GM19351 (cell line): ENCODE measurements around the gene DCPS.
"Not testable (repeated sequence)": the region's sequence is repeated elsewhere in the genome, so short reads cannot be mapped to it uniquely, and the experiment has no call there.

Experiments
- ATAC-seq: cut with Tn5 transposase; IDR thresholded peaks from one replicate; pipeline ENCODE4 v1.9.1; 2021; ENCODE audit warnings: mild to moderate bottlenecking, moderate library complexity; ENCODE audit not compliant: unreplicated experiment

The DCPS gene

GRCh38 chr11:126284829-126285228, 19.0 kb upstream of the DCPS start:
- peak; percentile 63 for ATAC-seq

DNA sequence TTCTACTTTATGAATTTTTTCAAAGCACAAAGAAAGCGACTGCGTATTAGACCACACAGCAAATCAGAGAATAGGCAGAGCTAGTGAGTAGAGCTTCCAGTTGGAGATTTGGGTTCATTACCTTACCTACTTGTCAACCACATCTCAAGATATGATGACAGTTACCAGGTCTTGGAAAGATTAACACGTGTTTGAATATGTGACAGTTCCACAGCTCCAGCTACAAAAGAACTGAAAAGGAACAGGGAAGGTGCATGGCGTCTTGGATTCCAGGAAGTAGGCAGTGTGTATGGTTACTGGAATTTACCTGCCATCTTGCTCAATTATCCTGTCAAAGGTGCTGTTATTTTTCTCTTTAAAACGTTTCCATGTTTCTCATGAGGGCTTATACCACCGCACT, 15.6 kb upstream of the DCPS start:
- no peak for ATAC-seq

DNA sequence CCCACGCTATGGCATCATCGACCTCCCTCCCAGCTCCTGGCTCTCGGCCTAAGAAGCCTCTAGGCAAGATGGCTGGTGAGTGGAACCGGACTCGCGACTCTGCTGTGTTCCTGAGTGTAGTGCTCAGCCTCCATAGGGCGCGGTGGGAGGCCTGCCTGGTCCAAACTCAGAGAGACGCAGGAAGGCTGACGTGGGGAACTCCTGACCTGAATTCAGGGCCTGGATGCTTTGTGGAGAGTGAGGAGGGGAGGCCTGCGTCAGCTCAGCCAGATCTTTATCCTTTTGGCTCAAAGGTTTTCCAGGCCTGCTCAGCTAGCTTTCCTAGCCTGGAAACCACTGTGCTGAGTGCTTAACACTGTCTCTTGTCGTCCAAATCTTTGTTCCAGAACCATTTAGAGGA, 13.0 kb upstream of the DCPS start:
- ATAC-seq = no peak

DNA sequence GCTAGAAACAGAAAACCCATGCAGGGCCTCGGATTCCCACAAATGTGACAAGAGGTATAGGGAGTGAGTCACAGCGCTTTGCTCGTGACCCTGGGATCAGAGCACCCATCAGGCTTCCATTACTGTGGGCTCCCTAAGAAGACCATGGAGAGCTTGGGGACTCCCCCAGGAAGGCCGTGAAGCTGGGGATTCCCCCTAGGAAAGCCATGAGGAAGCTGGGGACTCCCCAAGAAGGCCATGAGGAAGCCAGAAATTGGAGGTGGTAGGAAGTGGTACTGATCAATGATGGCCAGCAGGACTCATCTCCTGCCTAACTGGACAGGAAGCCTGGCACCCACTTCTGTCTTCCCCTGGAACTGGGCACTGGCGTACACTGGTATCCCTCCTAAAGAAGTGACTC, 10.1 kb upstream of the DCPS start:
- ATAC-seq = peak; percentile 40

DNA sequence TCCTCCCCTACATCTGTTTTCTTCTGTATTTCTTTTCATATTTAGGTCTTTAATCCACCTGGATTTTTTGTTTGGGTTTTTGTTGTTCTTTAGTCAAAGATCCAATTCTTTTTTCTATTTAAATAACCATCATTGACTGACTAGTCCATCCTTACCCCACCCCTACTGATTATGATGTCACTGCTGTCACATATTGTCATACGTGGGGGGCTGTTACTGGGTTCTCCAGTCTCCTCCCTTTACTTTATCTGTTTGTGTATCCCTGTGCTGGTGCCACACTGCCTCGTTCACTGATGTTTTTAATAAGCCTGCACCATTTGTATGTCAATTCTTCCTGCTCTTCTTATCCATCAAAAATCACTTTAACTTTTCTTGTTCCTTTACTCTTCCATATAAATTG, 6.9 kb upstream of the DCPS start:
- ATAC-seq = no peak

- ATAC-seq = no peak
Observed at GRCh38 chr11:126304457-126305075, 706 bp downstream of the DCPS start.

DNA sequence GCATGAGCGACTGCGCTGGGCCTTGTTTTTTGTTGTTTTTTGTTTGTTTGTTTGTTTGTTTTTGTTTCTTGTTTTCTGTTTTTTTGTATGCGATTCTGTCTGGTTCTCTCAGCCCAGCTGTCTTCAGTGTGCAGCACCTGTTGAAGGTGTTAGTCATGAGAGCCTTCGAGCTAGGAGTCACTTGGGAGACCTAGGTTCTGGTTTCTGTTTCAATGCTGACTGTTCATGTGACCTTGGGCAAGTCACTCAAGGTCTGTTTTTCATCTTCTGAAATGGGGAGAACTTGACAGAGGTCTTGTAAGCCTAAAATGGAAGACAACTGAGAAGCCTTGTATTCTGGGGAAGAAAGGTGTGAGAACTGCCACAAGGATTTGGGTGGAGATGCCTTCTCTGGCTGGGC, 1.8 kb downstream of the DCPS start:
- ATAC-seq = peak; percentile 61

GRCh38 chr11:126307706-126308105, 3.8 kb downstream of the DCPS start:
- ATAC-seq = no peak

GRCh38 chr11:126308271-126308671, 4.4 kb downstream of the DCPS start:
- no peak for ATAC-seq

DNA sequence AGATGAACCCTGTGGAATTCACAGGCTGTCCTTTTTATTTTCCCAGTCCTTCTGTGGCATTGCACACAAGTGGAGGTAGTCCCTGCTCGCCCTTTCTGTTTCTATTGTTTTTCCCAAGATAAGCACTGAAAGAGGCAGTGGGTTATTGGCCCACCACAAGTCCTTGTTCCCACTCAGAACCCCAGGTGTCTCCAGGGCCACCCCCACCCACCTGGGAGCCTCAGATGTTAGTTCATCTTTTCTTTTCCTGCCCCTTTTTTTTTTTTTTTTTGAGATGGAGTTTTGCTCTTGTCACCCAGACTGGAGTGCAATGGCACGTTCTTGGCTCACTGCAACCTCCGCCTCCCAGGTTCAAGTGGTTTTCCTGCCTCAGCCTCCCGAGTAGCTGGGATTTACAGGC, 4.9 kb downstream of the DCPS start:
- ATAC-seq = not testable (repeated sequence)

GRCh38 chr11:126310200-126310991, 6.5 kb downstream of the DCPS start:
- peak; percentile 28 for ATAC-seq

DNA sequence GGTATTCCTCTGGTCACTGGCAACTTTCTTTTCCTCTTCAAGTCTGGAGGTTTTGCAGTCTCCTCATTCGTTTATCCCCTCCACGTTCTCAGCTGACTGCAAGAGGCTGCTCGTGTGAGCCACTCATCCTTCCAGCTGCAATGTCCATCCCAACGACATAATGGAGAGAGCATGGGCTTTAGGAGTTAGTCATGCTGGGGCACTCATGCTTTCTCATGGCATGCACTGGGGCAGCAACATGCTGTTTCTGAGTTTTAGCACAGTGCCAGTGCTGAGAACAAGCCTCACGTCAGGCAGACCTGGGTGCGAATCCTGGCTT, 7.1 kb downstream of the DCPS start:
- no peak for ATAC-seq

- ATAC-seq = peak; percentile 78
Observed at GRCh38 chr11:126311401-126312291, 7.8 kb downstream of the DCPS start.

DNA sequence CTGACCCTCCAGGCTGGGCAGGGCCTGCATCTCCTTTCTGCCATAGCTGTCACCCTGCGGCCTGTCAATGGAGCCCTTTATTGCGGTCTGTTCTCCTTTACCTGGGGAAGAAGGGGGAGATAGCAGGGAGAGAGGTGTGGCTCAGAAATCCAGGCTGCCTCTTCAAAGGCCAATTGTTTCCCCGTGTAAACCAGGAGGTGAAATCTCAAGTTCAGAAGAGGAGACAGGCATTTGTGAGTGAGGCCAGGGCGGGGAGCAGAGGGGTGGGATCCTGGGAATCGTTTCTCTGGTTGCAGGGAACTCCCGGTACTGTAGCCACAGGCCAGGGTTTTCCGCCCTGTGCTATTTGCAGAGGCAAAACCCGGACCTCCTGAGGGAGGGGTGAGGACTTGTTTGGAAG, 9.1 kb downstream of the DCPS start:
- no peak for ATAC-seq

DNA sequence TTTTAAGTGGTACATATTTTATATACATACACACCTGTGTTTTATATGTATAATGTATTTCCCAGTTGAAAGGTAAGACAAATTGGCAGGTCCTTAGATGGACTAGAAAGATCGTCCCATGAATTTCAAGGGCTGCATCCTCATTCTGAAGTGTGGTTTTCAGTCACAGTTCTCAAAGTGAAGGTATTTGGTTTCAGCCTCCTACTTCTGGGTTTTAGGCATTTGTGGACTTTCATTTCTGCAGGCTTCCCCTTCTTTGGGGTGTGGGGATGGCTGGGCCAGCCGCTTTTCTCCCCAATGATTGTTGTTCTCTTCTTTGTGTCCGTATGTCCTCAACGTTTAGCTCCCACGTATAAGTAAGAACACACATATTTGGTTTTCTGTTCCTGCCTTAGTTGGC, 10.0 kb downstream of the DCPS start:
- ATAC-seq = no peak

DNA sequence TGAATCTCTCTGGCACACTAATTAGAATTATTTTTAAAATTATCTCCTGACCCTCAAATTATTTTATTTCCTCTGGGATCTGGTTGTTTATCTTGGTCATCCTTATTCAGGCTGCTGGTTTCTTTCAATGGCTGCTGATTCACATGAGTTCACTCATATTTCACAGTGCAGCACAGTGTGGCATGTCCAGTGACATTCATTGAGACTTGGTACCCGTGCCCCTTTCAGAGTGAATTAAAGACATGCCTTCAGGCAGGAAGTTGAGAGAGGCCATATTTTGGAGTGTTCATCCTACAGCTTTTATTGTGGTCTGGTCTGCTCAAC, 13.5 kb downstream of the DCPS start:
- no peak for ATAC-seq

- peak; percentile 14 for ATAC-seq
Observed at GRCh38 chr11:126317756-126318573, 14.1 kb downstream of the DCPS start.

DNA sequence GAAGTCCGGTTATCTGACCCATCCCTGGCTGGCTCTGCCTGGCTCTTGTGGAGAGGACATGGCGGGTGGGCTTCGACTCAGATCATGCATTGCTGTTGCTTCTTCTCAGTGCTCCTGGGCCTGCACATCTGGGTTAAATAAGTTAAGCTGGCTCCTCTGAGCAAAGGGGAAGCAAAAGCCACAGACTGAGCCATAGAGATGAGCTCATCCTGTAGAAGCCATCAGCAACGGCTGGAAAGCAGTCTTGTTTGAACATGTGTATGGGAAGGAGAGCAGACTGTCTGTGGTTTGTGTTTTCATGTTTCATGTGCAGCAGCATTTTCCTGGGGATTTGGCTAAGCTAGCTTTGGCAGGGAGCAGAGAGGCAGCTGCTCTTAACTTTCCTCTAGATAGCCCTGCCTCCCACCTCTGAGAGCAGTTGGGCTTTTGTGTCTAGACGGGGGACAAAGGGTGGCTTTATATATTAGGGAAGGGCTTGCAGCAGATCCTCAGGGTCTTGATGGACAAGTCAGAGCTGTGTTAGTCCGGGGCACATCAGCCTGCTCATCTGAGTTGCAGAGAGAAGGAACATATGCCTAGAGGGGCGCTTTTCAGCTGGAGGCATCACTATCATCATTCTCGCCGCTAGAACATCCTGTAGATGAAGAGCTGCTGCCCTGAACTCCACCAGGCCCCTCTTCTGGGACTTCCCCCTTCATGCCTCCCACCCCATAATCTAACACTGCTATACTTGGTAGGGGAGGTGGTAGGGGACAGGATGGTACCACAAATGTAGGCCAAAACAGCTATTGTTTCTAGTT, 14.9 kb downstream of the DCPS start:
- ATAC-seq = peak; percentile 94

DNA sequence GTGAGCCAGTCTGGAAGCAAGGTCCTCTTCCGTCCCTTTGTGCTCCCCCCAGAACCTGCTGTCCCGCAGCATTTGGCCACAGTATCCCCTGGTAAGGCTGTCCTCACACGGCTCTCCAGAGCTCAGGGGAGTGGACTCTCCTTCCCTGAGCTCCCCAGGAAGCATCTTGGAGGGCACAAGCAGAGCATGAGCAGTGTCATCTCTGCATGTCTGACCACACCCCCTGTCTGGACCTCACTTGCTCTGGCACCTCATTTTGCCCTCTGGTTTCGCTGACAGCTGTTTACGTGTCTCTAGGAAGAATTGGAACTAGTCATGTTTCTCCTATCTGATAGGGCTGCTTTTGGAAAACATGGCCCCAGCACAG, 15.5 kb downstream of the DCPS start:
- no peak for ATAC-seq

- no peak for ATAC-seq
Observed at GRCh38 chr11:126322996-126323395, 19.1 kb downstream of the DCPS start.
